IPS DF 4.7 (cell line): ENCODE data around the gene PCMTD2.
"Not testable (repeated sequence)": the region's sequence is repeated elsewhere in the genome, so short reads cannot be mapped to it uniquely, and the experiment has no call there.

Experiments
- DNase-seq: peaks from one replicate; pipeline ENCODE4 v3.0.0-alpha.2; 2013; ENCODE audit warnings: low spot score; ENCODE audit errors: extremely low read depth

Gene PCMTD2

DNA sequence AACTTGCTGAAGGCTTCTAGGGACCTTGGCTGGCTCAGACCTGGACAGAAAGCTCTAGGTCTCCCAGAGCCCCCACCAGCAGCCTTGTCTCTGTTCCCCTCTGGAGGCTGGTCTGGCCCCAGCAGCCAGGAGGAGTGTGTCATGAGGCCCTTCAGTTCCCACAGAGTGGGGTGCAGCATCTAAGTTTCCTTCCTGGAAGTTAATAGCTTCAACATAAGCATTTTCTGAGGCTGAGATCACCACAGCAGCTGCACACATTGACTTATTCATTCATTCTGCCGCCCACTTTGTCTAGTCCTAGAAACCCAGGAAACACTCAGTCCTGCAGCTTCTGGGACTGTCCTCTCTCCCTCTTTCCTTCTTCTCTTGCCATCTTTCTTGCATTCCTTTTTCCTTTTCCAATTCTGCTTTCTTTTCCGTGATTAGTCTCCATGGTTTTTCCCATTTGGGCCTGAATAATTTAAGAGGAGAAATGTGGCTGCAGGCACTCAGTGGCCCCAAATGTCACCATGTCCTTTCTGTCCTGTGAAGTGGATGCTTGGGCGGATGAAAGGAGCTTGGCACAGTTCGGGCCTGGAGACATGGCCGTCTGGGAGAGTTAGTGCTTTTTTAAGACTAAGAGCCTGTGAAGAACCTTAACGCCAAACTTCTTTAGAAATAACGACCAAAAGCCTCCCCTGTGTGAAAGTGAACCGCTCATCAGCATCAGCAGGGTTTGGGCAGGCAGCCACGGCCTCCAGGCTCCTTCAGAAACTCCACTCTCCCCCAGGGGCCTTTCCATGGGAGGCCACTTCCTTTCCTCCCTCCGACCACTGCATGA lies 31.0 kb upstream of the PCMTD2 start:
- no peak for DNase-seq

- no peak for DNase-seq
Observed at GRCh38 chr20:64225171-64225595, 30.4 kb upstream of the PCMTD2 start.

- DNase-seq, result no peak
Observed at GRCh38 chr20:64225828-64226598, 29.5 kb upstream of the PCMTD2 start.

- no peak for DNase-seq
Observed at GRCh38 chr20:64226686-64227580, 28.6 kb upstream of the PCMTD2 start.

DNA sequence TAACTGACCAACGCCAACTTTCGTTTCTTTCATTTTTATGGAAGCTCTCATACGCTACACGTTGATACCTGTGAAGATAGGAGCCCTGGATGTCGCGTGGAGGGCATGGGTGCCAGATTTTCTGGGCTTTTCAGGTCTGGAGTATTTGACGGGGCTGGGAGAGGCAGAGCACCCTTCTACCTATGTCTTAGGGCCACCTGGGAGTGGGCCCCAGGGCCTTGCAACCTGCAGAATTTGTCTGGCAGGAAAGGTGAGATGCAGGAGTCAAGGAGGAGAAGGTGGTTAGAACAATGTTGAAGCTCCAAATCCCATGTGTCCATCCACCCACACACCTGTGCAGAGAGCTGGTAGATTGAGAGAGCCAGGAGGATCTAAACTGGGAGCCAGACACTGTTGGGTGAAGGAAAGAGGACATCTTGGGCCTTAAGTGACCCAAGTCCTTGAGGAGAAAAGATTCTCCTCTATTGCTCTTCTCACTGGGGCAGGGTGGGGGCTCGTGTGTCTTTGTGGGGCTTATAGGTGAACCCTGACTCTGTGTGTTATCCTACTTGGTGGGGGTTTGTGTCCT lies 27.4 kb upstream of the PCMTD2 start:
- DNase-seq, result no peak

GRCh38 chr20:64228751-64229506 lies 26.6 kb upstream of the PCMTD2 start:
- no peak for DNase-seq

DNA sequence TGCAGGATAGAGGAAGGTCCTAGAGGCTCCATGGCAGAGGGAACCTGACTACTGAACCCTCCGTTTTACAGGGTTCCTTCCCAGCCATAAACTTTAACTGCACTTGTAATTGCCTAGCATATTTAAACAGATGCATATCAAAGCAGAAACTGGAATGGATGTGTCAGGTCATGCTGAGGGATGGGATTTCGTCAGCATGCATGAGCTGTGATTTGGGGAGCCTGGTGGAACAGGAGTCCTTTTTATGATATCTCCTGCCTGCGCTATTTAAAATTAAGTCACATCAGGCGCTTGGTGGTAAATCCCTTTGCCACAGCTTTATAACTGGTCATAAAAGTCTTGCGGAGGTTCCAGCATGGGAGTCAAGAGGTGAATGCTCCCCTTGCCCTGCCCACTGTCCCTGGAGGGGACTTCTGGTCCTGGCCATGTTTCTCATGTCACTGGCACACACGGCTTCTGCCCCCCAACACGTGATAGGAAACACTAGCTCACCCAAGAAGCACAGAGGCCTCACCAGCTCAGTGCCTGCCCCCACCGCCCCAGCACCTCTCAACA lies 26.0 kb upstream of the PCMTD2 start:
- DNase-seq, result no peak

DNA sequence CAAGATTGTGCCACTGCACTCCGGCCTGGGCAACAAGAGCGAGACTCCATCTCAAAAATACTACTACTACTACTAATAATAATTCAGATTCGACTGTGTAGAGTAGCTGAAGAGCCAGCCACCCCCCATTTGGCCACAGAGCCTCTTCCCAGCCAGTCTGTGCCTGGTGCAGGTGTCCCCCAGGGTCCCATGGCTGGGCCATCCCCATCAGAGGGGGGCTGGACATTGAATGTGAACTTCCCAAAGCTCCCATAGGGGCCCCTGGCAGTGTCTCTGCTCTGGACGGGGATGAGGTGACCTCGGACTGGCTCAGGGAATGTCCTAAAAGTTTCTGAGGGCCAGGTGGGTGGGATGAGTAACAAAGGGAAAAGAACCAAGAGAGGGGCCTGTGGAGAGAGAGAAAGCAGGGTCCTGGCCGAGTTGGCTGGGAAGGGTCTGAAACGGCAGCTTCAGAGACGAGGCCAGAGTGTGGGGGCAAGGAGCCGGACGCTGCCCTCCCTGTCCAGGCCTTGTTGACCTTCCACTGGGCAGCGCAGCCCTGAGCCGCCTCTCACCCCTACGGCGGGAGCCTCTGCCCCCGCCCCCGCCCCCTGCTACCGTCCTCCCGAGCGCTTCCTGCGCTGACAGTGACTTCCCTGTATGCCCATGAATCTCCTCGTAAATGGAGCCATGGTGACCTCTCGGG lies 24.9 kb upstream of the PCMTD2 start:
- DNase-seq, result no peak

DNA sequence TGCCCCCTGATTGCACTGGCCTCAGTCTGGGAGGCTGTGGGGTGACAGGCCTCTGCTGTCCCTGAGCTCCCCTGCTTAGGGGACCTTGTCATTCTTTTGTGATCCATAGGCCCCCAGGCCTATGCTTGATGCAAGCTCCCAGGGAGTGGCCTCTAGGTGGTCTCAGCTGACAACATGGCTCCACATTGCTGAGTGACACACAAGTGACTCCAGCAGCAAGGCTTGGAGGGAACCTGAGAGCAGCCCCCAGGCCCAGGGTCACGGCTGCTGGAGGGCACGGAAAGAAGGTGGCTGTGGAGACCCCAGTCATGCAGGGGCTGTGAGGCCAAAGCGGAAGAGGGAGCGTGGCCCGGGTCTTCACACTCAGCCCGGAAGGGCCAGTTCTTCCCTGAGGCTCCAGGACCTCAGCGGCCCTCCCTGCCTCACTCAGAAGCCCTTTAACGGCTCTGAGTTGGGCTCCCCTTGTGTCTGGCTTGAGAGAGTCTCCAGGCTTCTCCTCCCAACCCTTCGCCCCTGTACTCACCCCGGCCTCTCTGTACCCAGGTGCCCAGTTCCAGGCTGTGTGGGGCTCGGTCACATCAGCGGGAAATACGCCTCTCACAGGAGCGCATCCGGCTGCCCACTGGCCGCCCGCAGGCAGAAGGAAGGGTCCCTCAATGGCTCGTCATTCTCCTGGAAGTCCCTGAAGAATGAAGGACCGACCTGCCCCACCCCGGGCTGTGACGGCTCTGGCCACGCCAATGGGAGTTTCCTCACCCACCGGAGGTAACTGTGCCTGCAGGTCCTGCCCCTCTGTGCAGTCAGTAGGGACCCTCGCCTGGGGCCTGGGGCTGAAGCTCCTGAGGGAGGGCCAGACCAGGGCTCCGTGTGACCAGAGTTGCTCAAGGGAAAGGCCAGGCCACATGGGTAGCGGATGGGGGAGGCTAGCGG lies 23.7 kb upstream of the PCMTD2 start:
- DNase-seq, result no peak

DNA sequence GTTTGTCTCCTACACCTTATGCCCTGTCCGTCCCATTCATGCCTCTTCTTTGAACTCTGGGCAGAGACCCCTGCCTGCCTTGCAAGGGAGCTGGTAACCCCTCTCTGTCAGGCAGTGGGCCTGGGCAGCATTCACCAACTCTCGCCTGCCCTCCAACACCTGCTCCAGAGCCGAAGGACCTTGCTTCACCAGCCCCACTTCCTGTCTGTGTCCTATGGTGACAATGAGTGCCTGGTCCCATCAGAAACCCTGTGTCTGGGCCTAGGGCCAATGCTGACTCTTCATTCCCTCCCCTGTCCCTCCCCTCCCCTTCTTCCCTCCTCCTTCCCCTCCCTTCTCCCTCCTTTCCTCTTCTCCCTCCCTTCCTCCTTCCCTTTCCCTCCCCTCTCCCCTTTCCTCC lies 22.8 kb upstream of the PCMTD2 start:
- DNase-seq, result no peak

DNA sequence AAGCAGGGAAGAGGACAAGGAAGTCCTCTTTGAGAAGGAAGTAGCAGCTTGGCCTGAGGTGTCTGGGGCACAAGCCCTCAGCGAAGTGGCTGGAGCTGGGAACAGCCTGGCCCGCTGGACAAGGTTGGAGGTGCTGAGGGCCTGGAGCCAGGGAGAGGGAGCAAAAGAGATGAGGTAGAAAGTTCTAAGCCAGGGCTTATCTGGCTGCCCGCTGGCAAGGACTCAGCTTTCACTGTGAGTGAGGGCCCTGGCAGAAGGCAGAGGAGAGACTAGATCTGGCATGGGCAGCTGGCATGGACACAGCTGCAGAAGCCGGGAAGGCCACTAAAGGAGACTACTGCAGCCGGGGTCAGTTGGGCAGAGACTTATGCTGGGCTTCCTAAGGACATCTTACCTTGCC lies 21.8 kb upstream of the PCMTD2 start:
- no peak for DNase-seq

GRCh38 chr20:64234291-64234791 lies 21.2 kb upstream of the PCMTD2 start:
- DNase-seq, result no peak

GRCh38 chr20:64234921-64235565 lies 20.5 kb upstream of the PCMTD2 start:
- not testable (repeated sequence) for DNase-seq

DNA sequence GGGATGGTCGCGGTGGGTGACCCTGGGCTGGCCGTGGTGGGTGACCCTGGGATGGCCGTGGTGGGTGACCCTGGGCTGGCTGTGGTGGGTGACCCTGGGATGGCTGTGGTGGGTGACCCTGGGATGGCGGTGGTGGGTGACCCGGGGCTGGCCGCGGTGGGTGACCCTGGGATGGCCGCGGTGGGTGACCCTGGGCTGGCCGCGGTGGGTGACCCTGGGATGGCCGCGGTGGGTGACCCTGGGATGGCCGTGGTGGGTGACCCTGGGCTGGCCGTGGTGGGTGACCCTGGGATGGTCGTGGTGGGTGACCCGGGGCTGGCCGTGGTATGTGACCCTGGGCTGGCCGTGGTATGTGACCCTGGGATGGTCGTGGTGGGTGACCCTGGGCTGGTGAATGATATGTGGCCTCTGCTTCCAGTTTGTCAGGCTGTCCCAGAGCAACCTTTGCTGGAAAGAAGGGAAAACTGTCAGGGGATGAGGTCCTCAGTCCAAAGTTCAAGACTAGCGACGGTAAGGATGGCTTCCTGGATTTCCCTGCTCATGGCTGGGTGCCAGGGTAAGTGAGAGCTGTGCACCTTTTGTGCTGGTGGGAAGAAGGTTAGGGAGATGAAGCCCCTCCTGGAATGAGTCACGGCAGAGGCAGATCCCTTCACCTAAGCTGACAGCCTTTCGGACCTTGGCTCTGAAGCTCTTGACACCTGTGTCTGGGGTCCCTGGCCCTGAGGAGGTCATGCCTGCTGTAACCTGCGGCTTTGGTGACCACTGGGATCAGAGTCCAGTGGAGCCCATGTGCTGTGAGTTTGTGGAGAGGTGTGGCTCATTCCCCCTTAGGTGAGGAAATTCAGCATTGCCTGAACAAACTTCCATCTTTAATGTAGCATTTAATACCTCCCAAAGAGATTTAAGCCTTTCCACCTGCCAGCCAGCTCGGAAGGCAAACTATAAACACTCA lies 19.1 kb upstream of the PCMTD2 start:
- no peak for DNase-seq

DNA sequence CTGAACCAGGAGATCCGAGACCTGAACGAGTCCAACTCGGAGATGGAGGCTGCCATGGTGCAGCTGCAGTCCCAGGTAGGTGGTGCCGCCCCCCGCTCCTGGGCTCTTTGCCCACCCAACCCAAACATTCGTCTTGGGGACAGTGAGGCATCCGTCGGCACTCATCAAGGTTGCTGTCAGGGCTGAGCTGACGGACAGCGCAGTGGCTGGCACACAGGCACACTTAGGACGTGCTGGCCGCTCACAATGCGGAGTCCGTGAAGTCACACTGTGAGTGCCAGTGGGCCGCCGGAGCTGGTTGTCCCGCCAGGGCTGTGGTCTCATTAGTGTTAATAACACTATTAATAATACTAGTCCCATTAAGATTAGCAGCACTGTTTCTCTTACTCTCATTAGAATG lies 18.2 kb upstream of the PCMTD2 start:
- DNase-seq, result no peak

GRCh38 chr20:64238115-64238825 lies 17.3 kb upstream of the PCMTD2 start:
- DNase-seq, result no peak
